NT2/D1 (cell line): ENCODE measurements around the gene CHD1.

Source experiments
- SUZ12 ChIP-seq: IDR thresholded peaks from 2 replicates; pipeline ENCODE4 v1.6.1; 2011; ENCODE audit not compliant: insufficient read length, insufficient read depth; ENCODE audit errors: extremely low read depth
- YY1 ChIP-seq: IDR thresholded peaks from 2 replicates; pipeline ENCODE4 v1.6.1; 2011; ENCODE audit not compliant: insufficient read length, insufficient read depth
- ZNF274 ChIP-seq: IDR thresholded peaks from 2 replicates; pipeline ENCODE4 v1.6.1; 2011; ENCODE audit warnings: mild to moderate bottlenecking, low read depth, low read length

- no peak for TF ChIP-seq YY1
- no peak for TF ChIP-seq ZNF274
- TF ChIP-seq SUZ12, result no peak
Observed at GRCh38 chr5:98935206-98935605, 6.4 kb upstream of the CHD1 start.
